ENCODE measurements around the gene NMNAT3. TPM values are rescaled to one million over a fixed set of nuclear protein-coding genes. Genes with fewer than 3 reads are reported as not detected.

NMNAT3 gene
- polyA plus RNA-seq, 1 donor (not counting 4 experiments of a cell fraction or from before 2014, with no cell fraction given), result 1.6 TPM

- Histone ChIP-seq H3K79me2 (ENCODE audit: control insufficient read depth, insufficient read depth, low read length) (no peaks in the 10 kb centered on the region), H3K9me1 (ENCODE audit: control insufficient read depth, extremely low read depth, insufficient read depth, low read length) (no peaks in the 10 kb centered on the region), H3K9me3 (ENCODE audit: control insufficient read depth, low read depth, low read length) (no peaks in the 10 kb centered on the region), H2AFZ (ENCODE audit: control insufficient read depth, low read length) (no peak overlapping the region), H3K27me3 (ENCODE audit: control insufficient read depth, extremely low read depth, insufficient read depth, low read length) (no peaks in the 10 kb centered on the region), H3K4me3 (ENCODE audit: control insufficient read depth in 2 of 3, extremely low read depth in 1 of 3, insufficient read depth in 2 of 3, low read depth in 1 of 3, low read length in 3 of 3) (no peak overlapping the region), H3K4me1 (ENCODE audit: control insufficient read depth, extremely low read depth, insufficient read depth, low read length) (peaks cover 8% of the 10 kb centered on the region), H4K20me1 (ENCODE audit: control insufficient read depth, extremely low read depth, insufficient read depth, low read length) (no peaks in the 10 kb centered on the region), H3K4me2 (ENCODE audit: control insufficient read depth, extremely low read depth, insufficient read depth, low read depth, low read length) (no peak overlapping the region), H3K9ac (ENCODE audit: control insufficient read depth, extremely low read depth, insufficient read depth, low read length) (no peak overlapping the region), H3K36me3 (ENCODE audit: control insufficient read depth in 2 of 2, extremely low read depth in 1 of 2, insufficient read depth in 2 of 2, low read length in 2 of 2) (no peaks in the 10 kb centered on the region), H3K27ac (ENCODE audit: control insufficient read depth, insufficient read depth, low read length) (no peak overlapping the region)
- TF ChIP-seq EZH2 (IDR thresholded peaks at IDR 0.05; ENCODE audit: low read length), result no peak
- TF ChIP-seq CTCF (optimal IDR thresholded peaks at IDR 0.05 in 1 of 3, IDR thresholded peaks at IDR 0.05 in 1 of 3, conservative IDR thresholded peaks at IDR 0.05 in 1 of 3; ENCODE audit: extremely low read depth in 1 of 3, insufficient read depth in 2 of 3, low read length in 3 of 3), result no peak
- dilution Hi-C loops (cut with MboI; ENCODE audit: extremely low pct_ligation_motif_present, low sequenced_read_pairs), result no loop called here
- no peak for DNase-seq (ENCODE audit: low read depth, low spot score)
- peak; percentile 64 for FAIRE-seq
These were observed 3.1 kb downstream of the NMNAT3 start for GRCh38 chr3:139674571-139675260.

- TF ChIP-seq CTCF (optimal IDR thresholded peaks at IDR 0.05 in 1 of 3, IDR thresholded peaks at IDR 0.05 in 1 of 3, conservative IDR thresholded peaks at IDR 0.05 in 1 of 3; ENCODE audit: extremely low read depth in 1 of 3, insufficient read depth in 2 of 3, low read length in 3 of 3), result no peak
- H3K9ac ChIP-seq (ENCODE audit: control insufficient read depth, extremely low read depth, insufficient read depth, low read length), result no peak overlapping the region
- no peak overlapping the region for H3K4me2 ChIP-seq (ENCODE audit: control insufficient read depth, extremely low read depth, insufficient read depth, low read depth, low read length)
- no peak for FAIRE-seq
- DNase-seq (ENCODE audit: low read depth, low spot score), result no peak
- H3K36me3 ChIP-seq (ENCODE audit: control insufficient read depth in 2 of 2, extremely low read depth in 1 of 2, insufficient read depth in 2 of 2, low read length in 2 of 2), result no peaks in the 10 kb centered on the region
- no peak overlapping the region for H3K4me3 ChIP-seq (ENCODE audit: control insufficient read depth in 2 of 3, extremely low read depth in 1 of 3, insufficient read depth in 2 of 3, low read depth in 1 of 3, low read length in 3 of 3)
- no peaks in the 10 kb centered on the region for H3K27me3 ChIP-seq (ENCODE audit: control insufficient read depth, extremely low read depth, insufficient read depth, low read length)
- no peak overlapping the region for H3K27ac ChIP-seq (ENCODE audit: control insufficient read depth, insufficient read depth, low read length)
- no peaks in the 10 kb centered on the region for H3K9me3 ChIP-seq (ENCODE audit: control insufficient read depth, low read depth, low read length)
- no peaks in the 10 kb centered on the region for H4K20me1 ChIP-seq (ENCODE audit: control insufficient read depth, extremely low read depth, insufficient read depth, low read length)
- H3K79me2 ChIP-seq (ENCODE audit: control insufficient read depth, insufficient read depth, low read length), result no peaks in the 10 kb centered on the region
- no peak overlapping the region for H2AFZ ChIP-seq (ENCODE audit: control insufficient read depth, low read length)
- dilution Hi-C loops (cut with MboI; ENCODE audit: extremely low pct_ligation_motif_present, low sequenced_read_pairs), result no loop called here
- H3K9me1 ChIP-seq (ENCODE audit: control insufficient read depth, extremely low read depth, insufficient read depth, low read length), result no peaks in the 10 kb centered on the region
- peaks cover 8% of the 10 kb centered on the region for H3K4me1 ChIP-seq (ENCODE audit: control insufficient read depth, extremely low read depth, insufficient read depth, low read length)
These were observed 4.9 kb downstream of the NMNAT3 start for GRCh38 chr3:139672884-139673283.

Data from keratinocyte (primary cell).